GM12873 (cell line): Measurements from ENCODE around the gene CFAP206.

Experiments
- TF ChIP-seq, protein P1 (sequence below): IDR thresholded peaks from 2 replicates; pipeline ENCODE4 v1.5.1; 2012; ENCODE audit warnings: low read depth, mild to moderate bottlenecking, moderate library complexity, low read length, control low read depth; ENCODE audit not compliant: insufficient read depth; ENCODE audit errors: missing control alignments

Gene CFAP206

GRCh38 chr6:87396595-87397392 lies 11.0 kb upstream of the CFAP206 start:
- TF ChIP-seq, protein P1, sequence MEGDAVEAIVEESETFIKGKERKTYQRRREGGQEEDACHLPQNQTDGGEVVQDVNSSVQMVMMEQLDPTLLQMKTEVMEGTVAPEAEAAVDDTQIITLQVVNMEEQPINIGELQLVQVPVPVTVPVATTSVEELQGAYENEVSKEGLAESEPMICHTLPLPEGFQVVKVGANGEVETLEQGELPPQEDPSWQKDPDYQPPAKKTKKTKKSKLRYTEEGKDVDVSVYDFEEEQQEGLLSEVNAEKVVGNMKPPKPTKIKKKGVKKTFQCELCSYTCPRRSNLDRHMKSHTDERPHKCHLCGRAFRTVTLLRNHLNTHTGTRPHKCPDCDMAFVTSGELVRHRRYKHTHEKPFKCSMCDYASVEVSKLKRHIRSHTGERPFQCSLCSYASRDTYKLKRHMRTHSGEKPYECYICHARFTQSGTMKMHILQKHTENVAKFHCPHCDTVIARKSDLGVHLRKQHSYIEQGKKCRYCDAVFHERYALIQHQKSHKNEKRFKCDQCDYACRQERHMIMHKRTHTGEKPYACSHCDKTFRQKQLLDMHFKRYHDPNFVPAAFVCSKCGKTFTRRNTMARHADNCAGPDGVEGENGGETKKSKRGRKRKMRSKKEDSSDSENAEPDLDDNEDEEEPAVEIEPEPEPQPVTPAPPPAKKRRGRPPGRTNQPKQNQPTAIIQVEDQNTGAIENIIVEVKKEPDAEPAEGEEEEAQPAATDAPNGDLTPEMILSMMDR = peak; percentile 11

DNA sequence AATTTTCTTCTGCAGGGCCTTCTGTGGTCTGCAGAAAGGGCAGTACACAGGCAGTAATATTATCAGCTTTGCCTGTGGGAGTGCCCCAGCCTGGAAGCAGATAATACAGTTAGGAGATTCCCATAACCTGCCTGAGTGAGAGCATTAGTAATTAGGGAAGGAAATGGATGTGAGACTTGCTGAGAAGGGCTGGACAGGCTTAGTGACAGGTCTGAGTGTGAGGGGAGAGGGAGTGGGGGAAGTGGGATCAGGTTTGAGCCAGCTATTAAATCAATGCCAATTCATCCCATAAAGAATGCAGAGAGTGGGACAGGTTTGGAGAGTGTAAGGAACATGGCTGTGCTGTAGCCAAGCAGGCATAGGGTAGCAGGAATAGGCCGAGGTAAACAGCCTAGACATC lies 10.1 kb upstream of the CFAP206 start:
- TF ChIP-seq, protein P1 = no peak

- TF ChIP-seq, protein P1 = no peak
These were observed 5.9 kb upstream of the CFAP206 start for GRCh38 chr6:87401832-87402231.

- TF ChIP-seq, protein P1 = no peak
These were observed 241 bp upstream of the CFAP206 start for GRCh38 chr6:87407561-87407900.

GRCh38 chr6:87408721-87409155 lies 966 bp downstream of the CFAP206 start:
- TF ChIP-seq, protein P1 = no peak

GRCh38 chr6:87419266-87419665 lies 11.5 kb downstream of the CFAP206 start:
- TF ChIP-seq, protein P1 = no peak

- TF ChIP-seq, protein P1 = no peak
These were observed 12.6 kb downstream of the CFAP206 start for GRCh38 chr6:87420360-87420759.

DNA sequence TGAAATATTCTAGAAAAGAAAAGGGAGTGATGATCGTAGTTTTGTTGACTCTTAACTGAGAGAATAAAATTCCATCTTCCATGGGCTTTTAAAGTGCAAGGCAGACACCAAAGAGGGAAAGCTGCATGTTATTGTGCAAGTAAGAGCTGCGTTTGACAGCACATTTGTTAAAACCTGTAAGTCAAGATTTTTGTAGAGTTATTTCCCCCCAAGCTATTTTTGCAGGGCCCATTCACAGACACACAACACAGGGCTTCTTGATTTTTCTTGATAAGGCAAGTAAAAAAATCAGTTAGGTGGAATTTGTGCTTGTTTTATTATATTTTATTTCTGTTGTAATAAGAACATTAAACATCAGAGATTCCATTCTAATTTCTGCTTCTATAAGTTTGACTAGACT lies 13.8 kb downstream of the CFAP206 start:
- TF ChIP-seq, protein P1 = no peak
